ENCODE results near the gene SMC6. TPM values are rescaled to one million over a fixed set of nuclear protein-coding genes. Genes with fewer than 3 reads are reported as not detected.

The SMC6 gene
- polyA plus RNA-seq, 1 donor (not counting 4 experiments of a cell fraction or from before 2014, with no cell fraction given): 24.4 TPM

GRCh38 chr2:17657759-17658158 is 95.9 kb downstream of the SMC6 start:
- H3K4me3 ChIP-seq (ENCODE audit: control insufficient read depth in 2 of 3, extremely low read depth in 1 of 3, insufficient read depth in 2 of 3, low read depth in 1 of 3, low read length in 3 of 3): no peak overlapping the region
- DNase-seq (ENCODE audit: low read depth, low spot score) (no peak), FAIRE-seq (no peak)
- no peak for TF ChIP-seq CTCF (optimal IDR thresholded peaks at IDR 0.05 in 1 of 3, IDR thresholded peaks at IDR 0.05 in 1 of 3, conservative IDR thresholded peaks at IDR 0.05 in 1 of 3; ENCODE audit: extremely low read depth in 1 of 3, insufficient read depth in 2 of 3, low read length in 3 of 3)
- no peak for TF ChIP-seq EZH2 (IDR thresholded peaks at IDR 0.05; ENCODE audit: low read length)
- H3K9me1 ChIP-seq (ENCODE audit: control insufficient read depth, extremely low read depth, insufficient read depth, low read length): no peaks in the 10 kb centered on the region
- peaks cover 1 to 8% of the 10 kb centered on the region in 2 experiments for H3K36me3 ChIP-seq (ENCODE audit: control insufficient read depth in 2 of 2, extremely low read depth in 1 of 2, insufficient read depth in 2 of 2, low read length in 2 of 2)
- H3K27ac ChIP-seq (ENCODE audit: control insufficient read depth, insufficient read depth, low read length): no peak overlapping the region
- H3K4me1 ChIP-seq (ENCODE audit: control insufficient read depth, extremely low read depth, insufficient read depth, low read length): no peaks in the 10 kb centered on the region
- no peaks in the 10 kb centered on the region for H3K79me2 ChIP-seq (ENCODE audit: control insufficient read depth, insufficient read depth, low read length)
- H3K4me2 ChIP-seq (ENCODE audit: control insufficient read depth, extremely low read depth, insufficient read depth, low read depth, low read length): no peak overlapping the region
- H3K27me3 ChIP-seq (ENCODE audit: control insufficient read depth, extremely low read depth, insufficient read depth, low read length): no peaks in the 10 kb centered on the region
- no peaks in the 10 kb centered on the region for H3K9me3 ChIP-seq (ENCODE audit: control insufficient read depth, low read depth, low read length)
- no peak overlapping the region for H2AFZ ChIP-seq (ENCODE audit: control insufficient read depth, low read length)
- no peaks in the 10 kb centered on the region for H4K20me1 ChIP-seq (ENCODE audit: control insufficient read depth, extremely low read depth, insufficient read depth, low read length)
- dilution Hi-C loops (cut with MboI; ENCODE audit: extremely low pct_ligation_motif_present, low sequenced_read_pairs): no loop called here
- H3K9ac ChIP-seq (ENCODE audit: control insufficient read depth, extremely low read depth, insufficient read depth, low read length): no peak overlapping the region

- H3K36me3 ChIP-seq (ENCODE audit: control insufficient read depth in 2 of 2, extremely low read depth in 1 of 2, insufficient read depth in 2 of 2, low read length in 2 of 2): peaks cover 0 to 4% of the 10 kb centered on the region in 2 experiments
- no peaks in the 10 kb centered on the region for H3K9me1 ChIP-seq (ENCODE audit: control insufficient read depth, extremely low read depth, insufficient read depth, low read length)
- no peaks in the 10 kb centered on the region for H4K20me1 ChIP-seq (ENCODE audit: control insufficient read depth, extremely low read depth, insufficient read depth, low read length)
- FAIRE-seq: no peak
- H3K79me2 ChIP-seq (ENCODE audit: control insufficient read depth, insufficient read depth, low read length): no peaks in the 10 kb centered on the region
- H3K9ac ChIP-seq (ENCODE audit: control insufficient read depth, extremely low read depth, insufficient read depth, low read length): no peak overlapping the region
- H2AFZ ChIP-seq (ENCODE audit: control insufficient read depth, low read length): no peak overlapping the region
- TF ChIP-seq CTCF (optimal IDR thresholded peaks at IDR 0.05 in 1 of 3, IDR thresholded peaks at IDR 0.05 in 1 of 3, conservative IDR thresholded peaks at IDR 0.05 in 1 of 3; ENCODE audit: extremely low read depth in 1 of 3, insufficient read depth in 2 of 3, low read length in 3 of 3) (no peak), EZH2 (IDR thresholded peaks at IDR 0.05; ENCODE audit: low read length) (no peak)
- no peaks in the 10 kb centered on the region for H3K27me3 ChIP-seq (ENCODE audit: control insufficient read depth, extremely low read depth, insufficient read depth, low read length)
- H3K9me3 ChIP-seq (ENCODE audit: control insufficient read depth, low read depth, low read length): no peaks in the 10 kb centered on the region
- no peak overlapping the region for H3K4me3 ChIP-seq (ENCODE audit: control insufficient read depth in 2 of 3, extremely low read depth in 1 of 3, insufficient read depth in 2 of 3, low read depth in 1 of 3, low read length in 3 of 3)
- H3K4me1 ChIP-seq (ENCODE audit: control insufficient read depth, extremely low read depth, insufficient read depth, low read length): no peaks in the 10 kb centered on the region
- no peak overlapping the region for H3K4me2 ChIP-seq (ENCODE audit: control insufficient read depth, extremely low read depth, insufficient read depth, low read depth, low read length)
- no peak overlapping the region for H3K27ac ChIP-seq (ENCODE audit: control insufficient read depth, insufficient read depth, low read length)
- dilution Hi-C loops (cut with MboI; ENCODE audit: extremely low pct_ligation_motif_present, low sequenced_read_pairs): no loop called here
- DNase-seq (ENCODE audit: low read depth, low spot score): no peak
These were observed 100.8 kb downstream of the SMC6 start for GRCh38 chr2:17652681-17653394.
